Measurements from ENCODE around the gene OR2B2.
"Not testable (repeated sequence)": the region's sequence is repeated elsewhere in the genome, so short reads cannot be mapped to it uniquely, and the experiment has no call there.

The OR2B2 gene

DNA sequence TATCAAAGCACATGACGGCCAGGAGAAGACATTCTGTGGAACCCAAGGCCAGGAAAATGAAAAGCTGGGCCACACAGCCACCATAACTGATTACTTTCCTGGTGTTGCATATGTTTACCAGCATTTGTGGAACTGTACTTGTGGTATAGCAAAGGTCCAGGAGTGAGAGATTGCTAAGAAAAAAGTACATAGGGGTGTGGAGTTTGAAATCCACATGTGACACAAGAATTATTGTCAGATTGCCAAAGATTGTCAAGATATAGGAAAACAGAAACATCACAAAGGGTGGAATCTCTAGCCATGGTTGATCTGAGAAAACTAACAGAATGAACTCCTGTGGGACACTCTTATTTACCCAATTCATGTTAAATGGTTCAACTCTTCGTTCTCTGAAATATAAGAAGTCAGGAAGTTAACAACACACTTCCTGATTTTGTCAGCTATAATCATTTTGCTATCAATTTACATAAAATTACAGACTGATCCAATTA lies at the start of gene OR2B2:
OR2B2 (minus strand) TSS at position 441 of the 491 bp plus-strand sequence; CDS start at position 364, 77 bp downstream.
- no peak for DNase-seq

DNA sequence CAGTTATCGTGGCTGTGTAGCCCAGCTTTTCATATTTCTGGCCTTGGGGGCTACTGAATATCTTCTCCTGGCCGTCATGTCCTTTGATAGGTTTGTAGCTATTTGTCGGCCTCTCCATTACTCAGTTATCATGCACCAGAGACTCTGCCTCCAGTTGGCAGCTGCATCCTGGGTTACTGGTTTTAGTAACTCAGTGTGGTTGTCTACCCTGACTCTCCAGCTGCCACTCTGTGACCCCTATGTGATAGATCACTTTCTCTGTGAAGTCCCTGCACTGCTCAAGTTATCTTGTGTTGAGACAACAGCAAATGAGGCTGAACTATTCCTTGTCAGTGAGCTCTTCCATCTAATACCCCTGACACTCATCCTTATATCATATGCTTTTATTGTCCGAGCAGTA lies 45.3 kb upstream of the OR2B2 start:
- DNase-seq: no peak

DNA sequence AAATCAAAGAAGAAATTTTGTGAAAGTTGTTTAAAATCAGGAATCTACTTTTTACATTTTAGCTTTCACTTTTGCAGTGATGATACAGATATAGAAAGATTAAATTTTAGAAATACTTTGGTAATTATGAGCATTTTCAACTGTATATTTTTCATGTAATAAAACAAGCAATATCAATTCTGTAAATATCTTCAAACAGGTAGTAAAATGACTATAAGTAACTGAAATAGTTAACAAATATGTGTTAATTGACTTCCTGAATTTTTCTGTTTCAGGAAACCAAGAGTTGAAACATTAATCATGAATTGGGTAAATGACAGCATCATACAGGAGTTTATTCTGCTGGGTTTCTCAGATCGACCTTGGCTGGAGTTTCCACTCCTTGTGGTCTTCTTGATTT lies 44.7 kb upstream of the OR2B2 start, which contains the start of gene OR2B6:
OR2B6 (plus strand) TSS at position 301 of the 400 bp plus-strand sequence; CDS start at position 301, 0 bp downstream.
- no peak for DNase-seq

DNA sequence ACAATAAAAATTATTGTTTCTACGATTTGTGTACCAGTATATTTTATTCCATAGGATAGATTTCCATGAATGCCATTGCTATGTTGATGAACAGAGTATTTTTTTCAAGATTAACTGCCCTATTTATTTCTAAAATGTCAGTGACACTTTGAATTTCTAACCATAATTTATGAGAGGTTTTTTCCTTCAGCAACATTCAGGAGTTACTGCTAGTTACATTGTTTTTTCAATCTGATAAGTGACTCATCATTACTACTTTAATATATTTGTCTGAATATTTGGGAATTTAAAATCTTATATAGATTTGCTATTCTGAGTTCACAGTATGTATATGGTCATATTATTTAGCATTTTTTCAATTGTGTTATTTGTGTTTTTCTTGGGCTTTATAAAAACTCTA lies 38.8 kb upstream of the OR2B2 start:
- DNase-seq: no peak

DNA sequence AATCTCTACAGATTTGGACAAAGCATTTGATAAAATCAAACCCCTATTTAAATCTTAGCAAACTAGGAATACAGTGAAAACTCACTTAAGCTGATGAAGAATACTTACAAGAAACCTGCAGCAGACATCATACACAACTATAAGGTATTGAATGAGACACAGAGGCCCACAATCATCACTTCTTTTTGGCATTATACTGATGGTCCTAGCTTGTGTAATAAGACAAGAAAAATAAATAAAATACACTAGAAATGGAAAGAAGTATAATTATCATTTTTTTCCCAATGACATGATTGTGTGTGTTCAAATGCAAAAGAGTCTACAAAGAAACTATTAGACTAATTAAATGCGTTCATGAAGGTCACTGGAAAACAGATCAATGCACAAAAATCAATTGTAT lies 36.0 kb upstream of the OR2B2 start:
- no peak for DNase-seq

DNA sequence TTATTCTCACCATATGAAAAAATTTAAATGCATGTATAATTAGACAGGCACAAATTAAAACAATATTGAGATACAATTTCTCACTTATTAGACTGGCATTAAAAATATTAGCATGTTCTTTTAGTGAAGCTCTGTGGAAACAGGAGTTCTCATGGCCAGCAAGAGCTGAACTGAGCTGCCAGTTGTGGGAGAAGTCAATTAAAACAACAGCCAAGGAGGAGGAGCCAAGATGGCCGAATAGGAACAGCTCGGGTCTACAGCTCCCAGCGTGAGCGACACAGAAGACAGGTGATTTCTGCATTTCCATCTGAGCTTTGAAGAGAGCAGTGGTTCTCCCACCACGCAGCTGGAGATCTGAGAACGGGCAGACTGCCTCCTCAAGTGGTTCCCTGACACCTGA lies 30.9 kb upstream of the OR2B2 start:
- DNase-seq: not testable (repeated sequence)

DNA sequence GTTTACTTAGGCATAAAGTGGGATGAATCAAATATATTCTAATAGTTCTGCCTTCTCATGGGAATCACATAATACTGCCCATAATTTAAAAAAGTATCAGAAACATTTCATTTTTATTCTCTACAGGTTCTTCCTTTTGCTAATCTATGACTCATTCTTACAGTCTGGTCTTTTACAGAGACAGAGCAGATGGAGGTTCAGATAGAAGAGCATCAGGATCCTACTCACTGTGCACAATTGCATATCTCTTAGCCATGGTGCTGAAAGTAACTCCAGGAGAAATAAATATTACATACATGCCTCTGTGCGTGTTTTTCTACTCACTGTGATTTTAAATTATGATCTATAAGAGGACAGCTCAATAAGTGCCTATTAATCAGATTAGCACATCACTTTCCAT lies 28.6 kb upstream of the OR2B2 start:
- peak in 1 of 2 donors; percentile 11 for DNase-seq

DNA sequence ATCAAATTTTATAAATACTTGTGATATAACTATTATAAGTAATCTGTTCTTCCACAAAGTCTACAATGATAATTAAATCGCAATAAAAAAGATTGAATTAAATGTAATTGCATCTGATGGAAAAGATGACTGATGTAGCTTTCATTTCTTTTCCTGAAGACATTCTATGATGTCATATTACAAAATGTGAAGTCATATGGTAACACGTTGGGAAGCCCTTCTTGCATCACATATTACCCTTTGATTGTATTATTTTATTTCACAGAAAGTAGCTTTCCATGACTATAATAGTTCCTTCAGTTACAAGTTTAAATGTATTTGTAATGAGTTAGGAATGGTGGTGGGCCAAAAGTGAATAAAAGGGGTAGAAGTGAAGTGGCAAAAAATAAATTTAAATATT lies 19.0 kb upstream of the OR2B2 start:
- no peak for DNase-seq

DNA sequence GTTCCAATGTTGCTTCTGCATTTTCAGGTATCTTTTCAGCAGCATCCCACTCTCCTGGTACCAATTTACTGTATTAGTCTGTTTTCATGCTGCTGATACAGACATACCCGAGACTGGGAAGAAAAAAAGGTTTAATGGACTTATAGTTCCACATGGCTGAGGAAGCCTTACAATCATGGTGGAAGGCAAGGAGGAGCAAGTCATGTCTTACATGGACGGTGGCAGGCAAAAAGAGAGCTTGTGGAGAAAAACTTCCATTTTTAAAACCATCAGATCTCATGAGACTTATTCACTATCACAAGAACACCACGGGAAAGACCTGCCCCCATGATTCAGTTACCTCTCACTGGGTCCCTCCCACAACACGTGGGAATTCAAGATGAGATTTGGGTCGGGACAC lies 17.7 kb upstream of the OR2B2 start:
- not testable (repeated sequence) for DNase-seq

DNA sequence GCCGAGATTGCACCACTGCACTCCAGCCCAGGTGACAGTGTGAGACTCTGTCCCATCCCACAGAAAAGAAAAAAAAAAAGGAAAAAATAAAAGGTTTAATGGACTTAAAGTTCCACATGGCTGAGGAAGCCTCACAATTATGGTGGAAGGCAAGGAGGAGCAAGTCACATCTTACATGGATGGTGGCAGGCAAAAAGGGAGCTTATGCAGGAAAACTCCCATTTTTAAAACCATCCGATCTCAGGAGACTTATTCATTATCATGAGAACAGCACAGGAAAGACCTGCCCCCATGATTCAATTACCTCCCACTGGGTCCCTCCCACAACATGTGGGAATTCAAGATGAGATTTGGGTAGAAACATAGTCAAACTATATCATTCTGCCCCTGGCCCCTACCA lies 15.8 kb upstream of the OR2B2 start:
- DNase-seq: not testable (repeated sequence)

DNA sequence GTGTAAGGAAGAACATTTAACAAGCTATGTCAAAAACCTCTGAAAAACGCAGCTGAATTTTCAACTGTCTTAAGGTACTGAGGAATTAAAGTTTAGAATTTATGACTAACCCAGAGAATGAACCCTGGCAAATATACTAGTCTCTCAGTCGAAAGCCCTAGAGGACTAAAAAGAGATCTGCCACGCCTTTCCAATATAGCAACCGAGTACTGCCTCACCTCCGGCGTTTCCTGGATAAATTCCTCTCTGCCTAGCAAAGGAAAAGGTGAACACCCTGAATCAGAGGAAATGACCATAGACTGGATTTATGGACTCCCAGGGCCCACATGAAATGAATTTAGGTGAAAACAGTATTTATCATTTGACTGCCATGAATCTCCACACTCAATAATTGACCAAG lies 12.0 kb upstream of the OR2B2 start:
- DNase-seq: no peak

DNA sequence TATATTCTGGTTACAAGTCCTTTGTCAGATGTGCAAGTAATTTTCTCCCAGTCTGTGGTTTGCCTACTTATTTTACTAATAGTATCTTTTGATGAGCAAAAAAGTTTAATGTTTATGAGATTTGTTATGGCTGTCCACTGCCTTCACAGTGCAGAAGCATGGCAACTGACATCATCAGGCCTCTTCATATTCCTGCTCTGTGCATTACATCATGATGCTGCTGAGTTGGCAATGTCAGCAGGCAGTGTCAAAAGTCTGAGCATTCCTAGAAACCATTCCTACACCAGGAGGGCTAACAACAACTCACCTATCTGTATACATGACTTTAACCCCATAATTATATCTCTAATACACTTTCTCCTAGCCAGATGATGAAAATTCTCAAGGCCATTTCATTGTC lies 10.8 kb upstream of the OR2B2 start:
- no peak for DNase-seq

DNA sequence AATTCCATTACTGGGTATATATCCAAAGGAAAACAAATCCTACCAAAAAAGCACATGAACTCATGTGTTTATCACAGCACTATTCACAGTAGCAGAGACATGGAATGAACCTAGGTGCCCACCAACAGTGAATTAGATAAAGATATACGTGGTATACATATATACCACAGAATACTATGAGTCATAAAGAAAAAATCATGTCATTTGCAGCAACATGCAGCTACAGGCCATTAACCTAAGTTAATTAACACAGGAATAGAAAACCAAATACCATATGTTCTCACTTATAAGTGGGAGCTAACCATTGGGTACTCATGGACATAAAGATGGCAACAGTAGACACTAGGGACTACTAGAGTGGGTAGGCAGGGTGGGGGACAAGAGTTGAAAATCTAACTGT lies 4.2 kb downstream of the OR2B2 start:
- DNase-seq: no peak

DNA sequence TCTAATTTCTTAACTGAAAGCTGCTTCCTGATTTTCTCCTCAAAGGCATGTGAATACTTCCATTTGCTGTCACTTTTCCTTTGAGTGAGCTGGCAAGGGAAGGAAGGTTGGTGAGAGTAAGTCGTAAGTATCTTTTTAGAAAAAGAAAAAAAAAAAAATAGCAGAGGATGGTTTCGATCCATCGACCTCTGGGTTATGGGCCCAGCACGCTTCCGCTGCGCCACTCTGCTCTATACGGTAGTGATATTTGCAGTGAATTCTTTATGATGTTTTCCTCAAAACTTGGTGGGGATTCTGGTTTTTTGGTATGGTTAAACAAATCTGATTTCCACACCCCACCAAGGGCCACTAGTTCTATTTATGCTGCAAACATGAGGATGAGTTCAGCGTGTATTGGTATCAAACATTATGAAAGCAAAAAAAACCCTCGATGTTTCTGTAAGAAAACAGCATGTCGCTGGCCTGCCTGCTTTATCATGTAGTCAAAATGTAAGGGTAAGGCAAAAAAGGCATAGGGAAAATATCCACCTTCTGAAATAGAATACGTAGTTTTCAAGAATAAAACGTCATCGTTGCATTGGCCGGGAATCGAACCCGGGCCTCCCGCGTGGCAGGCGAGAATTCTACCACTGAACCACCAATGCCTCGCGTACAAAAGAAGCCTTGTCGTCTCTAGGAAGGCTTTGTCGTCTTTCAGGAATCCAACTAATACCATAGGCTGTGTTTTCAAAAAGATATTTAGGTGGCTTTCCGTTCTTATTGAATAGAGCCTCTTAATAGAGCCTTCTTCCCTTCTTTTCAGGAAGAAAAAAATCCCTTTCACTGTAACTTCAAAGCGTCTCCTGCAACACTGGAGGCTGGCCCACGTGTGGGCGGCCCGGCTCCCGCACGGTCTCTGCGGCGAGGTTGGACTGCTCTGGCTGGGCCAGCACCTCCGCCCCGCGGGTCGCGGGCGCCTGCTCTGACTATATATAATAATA lies 9.6 kb downstream of the OR2B2 start:
- peak; percentile 82 to 86 for DNase-seq

DNA sequence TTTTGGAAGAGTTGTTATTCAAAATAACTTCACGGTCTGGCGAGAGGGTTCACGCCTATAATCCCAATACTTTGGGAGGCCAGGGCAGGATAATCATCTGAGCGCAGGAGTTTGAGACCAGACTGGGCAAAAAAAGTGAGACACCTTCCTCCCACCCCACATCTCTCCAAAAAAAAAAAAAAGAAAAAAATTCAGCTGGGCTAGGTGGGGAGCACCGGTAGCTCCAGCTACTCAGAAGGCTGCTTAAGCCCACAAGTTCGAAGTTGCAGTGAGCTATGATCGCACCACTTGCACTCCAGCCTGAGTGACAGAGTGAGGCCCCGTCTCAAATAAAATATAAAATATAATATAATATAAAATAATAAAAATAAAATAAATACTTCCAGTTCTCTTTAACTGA lies 10.4 kb downstream of the OR2B2 start:
- DNase-seq: no peak

DNA sequence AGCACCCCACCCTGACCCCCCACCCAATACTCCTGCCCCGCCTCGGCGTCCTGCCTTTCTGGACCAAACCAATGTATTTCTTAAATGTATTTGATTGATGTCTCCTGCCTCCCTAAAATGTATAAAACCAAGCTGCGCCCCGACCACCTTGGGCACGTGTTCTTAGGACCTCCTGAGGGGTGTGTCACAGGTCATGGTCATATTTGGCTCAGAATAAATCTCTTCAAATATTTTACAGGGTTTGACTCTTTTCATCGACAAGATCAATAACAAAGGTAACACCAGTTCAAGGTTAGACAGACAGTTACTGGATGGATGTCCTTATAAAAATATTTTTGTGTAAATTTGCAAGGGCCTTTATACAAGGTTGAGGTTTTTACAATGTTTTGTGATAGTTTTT lies 12.0 kb downstream of the OR2B2 start:
- not testable (repeated sequence) for DNase-seq

DNA sequence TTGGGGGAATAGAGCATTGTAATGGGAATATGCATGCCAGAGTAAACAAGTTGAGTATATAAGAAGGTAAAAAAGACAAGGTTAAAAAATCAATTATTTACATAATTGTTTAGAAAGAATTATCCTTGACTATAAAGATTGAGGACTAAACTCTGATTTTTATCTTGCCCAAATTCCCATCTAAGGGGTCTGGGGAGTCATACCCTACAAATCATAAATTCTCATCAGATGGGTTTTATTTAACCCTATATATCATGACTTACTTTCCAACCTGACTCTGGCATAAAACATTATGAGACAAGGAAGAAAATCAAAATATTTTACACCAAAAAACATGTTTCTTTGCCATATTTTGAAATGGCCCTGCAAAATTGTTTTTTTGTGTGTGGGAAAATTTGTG lies 12.7 kb downstream of the OR2B2 start:
- DNase-seq: no peak

DNA sequence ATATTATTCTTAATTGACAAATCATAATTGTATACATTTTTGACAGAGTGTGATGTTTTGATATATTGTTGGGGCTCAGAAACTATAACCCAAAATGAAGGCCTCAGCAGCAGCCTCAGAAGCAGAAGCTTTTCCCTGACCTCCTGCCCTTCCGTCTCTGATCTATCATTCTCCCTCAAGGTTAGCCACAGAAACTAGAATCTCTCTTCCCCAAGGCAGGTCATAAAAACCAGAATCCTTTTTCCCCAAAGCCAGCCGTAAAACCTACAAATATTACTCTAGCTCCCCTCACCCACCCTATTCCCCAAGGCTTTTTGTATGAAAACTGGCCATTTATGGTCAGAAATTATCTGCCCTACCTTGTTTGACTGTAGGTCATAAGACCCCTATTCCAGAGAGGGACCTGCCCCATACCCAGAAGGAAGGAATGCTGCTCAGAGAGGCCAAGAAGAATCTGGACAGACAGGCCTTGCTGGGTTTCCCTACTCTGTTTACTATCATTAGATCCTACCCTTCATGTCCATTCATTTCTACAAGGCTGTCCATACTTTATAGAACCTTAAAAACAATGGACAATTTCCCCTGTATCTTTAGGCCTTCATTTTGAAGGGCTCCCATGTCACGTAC lies 14.5 kb downstream of the OR2B2 start:
- DNase-seq: no peak

DNA sequence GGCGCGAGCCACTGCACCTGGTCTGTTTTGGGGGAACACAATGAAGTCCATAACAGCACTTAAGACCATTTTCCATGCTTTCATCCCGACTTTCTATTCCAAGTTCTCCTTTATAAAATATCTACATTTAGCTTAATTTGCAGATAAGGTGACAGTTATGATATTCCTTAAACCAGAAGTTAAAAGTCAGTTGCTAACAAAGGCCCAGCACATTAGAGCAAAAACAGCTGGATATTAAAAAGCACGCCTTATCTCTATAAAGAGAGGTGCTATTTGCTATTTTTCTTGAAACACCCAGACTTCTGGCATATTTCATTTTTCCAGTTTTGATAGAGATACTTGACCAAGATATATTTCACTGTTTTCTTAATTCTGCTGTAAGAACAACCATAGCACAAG lies 15.8 kb downstream of the OR2B2 start:
- no peak for DNase-seq

DNA sequence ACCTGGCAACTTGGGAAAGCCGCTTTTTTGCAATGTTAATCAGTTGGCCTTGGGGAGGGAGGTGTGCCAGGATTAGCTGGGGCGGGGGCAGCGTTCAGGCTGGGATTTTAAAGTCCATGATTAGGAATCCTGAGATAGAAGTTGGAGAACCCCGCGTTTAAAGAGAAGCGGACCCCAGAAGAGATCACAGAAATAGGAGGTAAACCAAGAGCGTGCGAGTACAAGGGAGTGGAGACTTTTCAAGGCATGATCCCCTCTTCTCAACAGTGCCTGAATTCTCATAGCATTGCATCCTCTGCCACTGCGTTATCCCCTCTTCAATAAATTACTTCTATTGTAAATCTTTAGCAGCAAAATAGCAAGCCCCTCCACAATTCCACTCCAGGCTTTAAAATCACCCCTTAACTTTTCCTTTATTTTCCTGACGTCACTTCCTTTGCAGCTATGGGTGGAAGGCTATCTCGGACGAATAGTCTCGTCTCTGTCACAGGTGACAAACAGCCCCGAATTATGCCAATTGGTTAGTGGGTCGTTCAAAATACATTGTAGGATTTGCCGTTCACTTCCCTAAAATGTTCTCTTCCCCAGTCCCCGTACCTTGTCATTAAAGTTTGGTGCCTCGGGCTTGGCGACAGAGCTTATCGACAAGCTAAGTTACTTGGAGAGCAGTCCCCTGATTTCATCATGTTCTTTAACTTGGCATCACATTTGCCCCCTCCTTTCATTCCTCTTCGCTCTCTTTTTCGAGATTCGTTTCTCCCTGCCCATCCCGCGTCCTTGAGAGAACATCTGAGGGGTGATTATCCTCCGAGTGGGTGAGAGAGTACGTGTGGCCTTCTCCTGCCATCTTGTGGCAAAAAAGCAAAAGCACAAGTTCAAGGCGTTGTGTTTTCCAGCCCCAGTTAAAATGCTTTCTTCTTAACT lies 17.1 kb downstream of the OR2B2 start:
- DNase-seq: peak; percentile 61 to 92

DNA sequence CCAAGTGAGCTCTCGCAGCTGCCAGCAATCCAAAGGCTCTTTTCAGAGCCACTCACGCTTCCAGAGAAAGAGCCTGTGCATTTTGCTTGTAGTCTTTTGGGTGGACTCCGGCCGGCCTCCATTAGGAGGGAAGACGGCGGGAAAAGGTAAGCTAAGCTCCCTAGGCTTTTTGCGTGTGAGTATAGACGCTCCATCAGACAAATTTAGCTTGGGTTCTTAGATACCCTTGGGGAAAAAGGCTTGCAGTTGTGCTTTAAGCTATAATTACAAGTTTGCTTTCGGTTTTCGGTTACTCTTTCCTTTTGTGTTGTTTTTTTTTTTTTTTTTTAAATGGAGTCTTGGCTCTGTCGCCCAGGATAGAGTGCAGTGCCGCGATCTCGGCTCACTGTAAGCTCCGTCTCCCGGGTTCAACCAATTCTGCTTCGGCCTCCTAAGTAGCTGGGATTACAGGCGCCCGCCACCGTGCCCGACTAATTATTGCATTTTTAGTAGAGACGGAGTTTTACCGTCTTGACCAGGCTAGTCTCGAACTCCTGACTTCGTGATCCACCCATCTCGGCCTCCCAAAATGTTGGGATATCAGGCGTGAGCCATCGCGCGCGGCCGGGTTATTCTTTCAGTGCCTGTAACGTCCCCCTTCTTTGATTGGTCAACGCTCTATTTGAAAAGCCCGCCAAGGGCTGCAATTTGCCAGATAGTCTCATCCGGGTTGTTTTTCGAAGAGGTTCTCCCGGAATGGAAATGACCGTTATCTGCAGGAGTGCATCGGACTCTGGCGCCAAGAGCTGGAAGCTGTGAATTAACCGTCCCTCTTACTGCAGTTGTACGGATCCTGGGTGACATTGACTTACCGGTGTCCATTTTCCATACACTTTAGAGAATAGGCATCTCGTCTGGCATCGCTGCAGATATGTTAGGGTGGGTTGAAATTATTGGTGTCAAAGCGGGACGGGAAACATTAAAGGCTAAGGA lies 18.1 kb downstream of the OR2B2 start:
- peak; percentile 74 to 84 for DNase-seq

Data from hippocampal formation (tissue), 2 donors.